Activated T-cell treated with anti-CD3 and anti-CD28 coated beads for 4 hours (primary cell): ENCODE data around the gene OR2B2.
"Not testable (repeated sequence)": the region's sequence is repeated elsewhere in the genome, so short reads cannot be mapped to it uniquely, and the experiment has no call there.

ENCODE experiments used
- DNase-seq: peaks from one replicate; pipeline ENCODE4 v3.0.0-alpha.2; 2020

OR2B2 gene

GRCh38 chr6:27911956-27912446, at the start of gene OR2B2:
OR2B2 (minus strand) TSS chr6:27912396; CDS start chr6:27912319, 77 bp downstream.
- DNase-seq: no peak

- no peak for DNase-seq
Measured at GRCh38 chr6:27957516-27957915, 45.3 kb upstream of the OR2B2 start.

- no peak for DNase-seq
Measured at GRCh38 chr6:27956941-27957340, 44.7 kb upstream of the OR2B2 start, which contains the start of gene OR2B6. OR2B6 (plus strand) TSS chr6:27957241; CDS start chr6:27957241, 0 bp downstream.

GRCh38 chr6:27951040-27951439, 38.8 kb upstream of the OR2B2 start:
- no peak for DNase-seq

GRCh38 chr6:27948237-27948636, 36.0 kb upstream of the OR2B2 start:
- no peak for DNase-seq

GRCh38 chr6:27943072-27943471, 30.9 kb upstream of the OR2B2 start:
- not testable (repeated sequence) for DNase-seq

- no peak for DNase-seq
Measured at GRCh38 chr6:27940766-27941165, 28.6 kb upstream of the OR2B2 start.

GRCh38 chr6:27931209-27931608, 19.0 kb upstream of the OR2B2 start:
- no peak for DNase-seq

GRCh38 chr6:27929930-27930329, 17.7 kb upstream of the OR2B2 start:
- not testable (repeated sequence) for DNase-seq

- not testable (repeated sequence) for DNase-seq
Measured at GRCh38 chr6:27928041-27928440, 15.8 kb upstream of the OR2B2 start.

- no peak for DNase-seq
Measured at GRCh38 chr6:27924179-27924578, 12.0 kb upstream of the OR2B2 start.

- no peak for DNase-seq
Measured at GRCh38 chr6:27922949-27923348, 10.8 kb upstream of the OR2B2 start.

GRCh38 chr6:27908017-27908416, 4.2 kb downstream of the OR2B2 start:
- DNase-seq: no peak

GRCh38 chr6:27902335-27903314, 9.6 kb downstream of the OR2B2 start:
- peak; percentile 96 for DNase-seq

- no peak for DNase-seq
Measured at GRCh38 chr6:27901801-27902200, 10.4 kb downstream of the OR2B2 start.

- DNase-seq: not testable (repeated sequence)
Measured at GRCh38 chr6:27900197-27900596, 12.0 kb downstream of the OR2B2 start.

- no peak for DNase-seq
Measured at GRCh38 chr6:27899543-27899942, 12.7 kb downstream of the OR2B2 start.

GRCh38 chr6:27897580-27898206, 14.5 kb downstream of the OR2B2 start:
- DNase-seq: no peak

GRCh38 chr6:27896398-27896796, 15.8 kb downstream of the OR2B2 start:
- no peak for DNase-seq

- peak; percentile 53 for DNase-seq
Measured at GRCh38 chr6:27894839-27895762, 17.1 kb downstream of the OR2B2 start.

- DNase-seq: peak; percentile 64
Measured at GRCh38 chr6:27893836-27894807, 18.1 kb downstream of the OR2B2 start.
